Amniotic epithelial cell (primary cell): ENCODE measurements around the gene NELL1.

Source experiments
- DNase-seq: peaks from one replicate; pipeline ENCODE4 v3.0.0-alpha.2; 2010; ENCODE audit warnings: low read depth

NELL1 gene

DNA sequence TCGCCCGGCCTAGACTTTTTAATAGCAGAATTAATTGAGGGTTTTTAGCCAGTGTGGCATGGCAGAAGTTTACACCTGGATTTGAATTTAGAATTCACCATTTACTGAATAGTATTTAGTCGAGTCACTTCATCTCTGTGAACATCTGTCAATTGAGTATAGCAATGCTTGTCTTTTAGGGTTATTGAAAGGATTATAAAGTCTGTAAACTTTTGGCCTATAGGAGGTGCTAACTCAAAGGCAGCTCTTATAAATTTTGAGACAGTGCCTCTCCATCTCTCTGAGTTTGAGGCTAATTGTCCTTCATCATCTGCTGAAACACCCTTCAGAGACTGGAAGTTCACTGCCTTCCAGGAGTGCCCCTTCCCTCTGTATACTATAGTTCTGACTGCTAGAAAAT is 205.0 kb downstream of the NELL1 start:
- DNase-seq: no peak

DNA sequence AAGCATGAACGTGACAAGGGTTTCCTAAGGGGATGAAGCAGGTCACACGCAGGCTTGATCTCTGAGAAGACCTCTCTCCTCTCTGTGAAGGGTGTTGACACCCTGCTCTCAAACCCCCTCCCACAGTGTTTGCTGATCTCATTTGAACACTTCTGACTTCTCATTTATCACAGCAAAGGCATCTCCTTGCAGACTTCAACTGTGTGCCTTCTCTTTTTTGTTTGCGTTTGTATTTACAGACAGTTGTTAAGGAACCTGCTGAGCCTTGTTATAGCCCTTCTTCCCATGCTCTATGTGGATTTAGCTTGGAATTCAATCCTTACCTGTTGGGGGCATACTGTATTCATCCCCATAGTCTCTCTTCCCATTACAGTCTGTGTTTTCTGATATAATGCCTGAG is 206.5 kb downstream of the NELL1 start:
- DNase-seq: no peak

DNA sequence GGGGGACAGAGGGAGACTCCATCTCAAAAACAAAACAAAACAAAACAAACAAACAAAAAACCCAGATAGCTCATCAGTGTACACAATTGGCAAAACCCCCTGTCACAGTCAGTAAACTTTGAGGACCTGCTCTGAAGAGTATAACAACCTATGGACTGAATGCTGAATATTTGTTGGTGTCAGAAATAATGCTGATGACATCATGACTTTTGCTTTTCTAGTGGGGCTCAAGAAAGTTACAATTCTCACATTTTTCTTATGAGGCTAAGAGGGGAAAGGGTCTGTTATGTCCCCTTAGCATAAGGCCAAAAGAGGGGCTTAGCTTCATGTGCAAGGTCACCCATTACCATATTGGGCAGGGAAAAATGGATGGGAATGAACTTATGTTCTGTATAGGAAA is 207.4 kb downstream of the NELL1 start:
- DNase-seq: no peak

DNA sequence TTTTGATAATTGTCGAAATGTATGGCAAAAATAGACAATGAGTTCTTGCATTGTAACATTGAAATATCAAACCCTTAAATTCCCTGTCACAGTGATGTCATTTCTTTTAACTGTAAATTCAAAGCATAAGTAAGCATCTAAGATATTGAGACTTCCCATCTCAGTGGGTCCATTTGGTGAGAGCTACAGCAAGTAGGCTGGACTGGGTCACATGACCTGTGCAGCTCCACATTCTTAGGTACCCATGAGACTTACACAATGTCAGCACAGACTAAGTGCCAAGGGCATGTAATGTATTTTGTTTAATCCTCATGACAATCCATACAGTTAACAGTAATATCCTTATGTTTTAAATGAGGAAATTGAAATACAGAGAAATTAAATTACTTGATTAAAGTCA is 210.7 kb downstream of the NELL1 start:
- DNase-seq: no peak

DNA sequence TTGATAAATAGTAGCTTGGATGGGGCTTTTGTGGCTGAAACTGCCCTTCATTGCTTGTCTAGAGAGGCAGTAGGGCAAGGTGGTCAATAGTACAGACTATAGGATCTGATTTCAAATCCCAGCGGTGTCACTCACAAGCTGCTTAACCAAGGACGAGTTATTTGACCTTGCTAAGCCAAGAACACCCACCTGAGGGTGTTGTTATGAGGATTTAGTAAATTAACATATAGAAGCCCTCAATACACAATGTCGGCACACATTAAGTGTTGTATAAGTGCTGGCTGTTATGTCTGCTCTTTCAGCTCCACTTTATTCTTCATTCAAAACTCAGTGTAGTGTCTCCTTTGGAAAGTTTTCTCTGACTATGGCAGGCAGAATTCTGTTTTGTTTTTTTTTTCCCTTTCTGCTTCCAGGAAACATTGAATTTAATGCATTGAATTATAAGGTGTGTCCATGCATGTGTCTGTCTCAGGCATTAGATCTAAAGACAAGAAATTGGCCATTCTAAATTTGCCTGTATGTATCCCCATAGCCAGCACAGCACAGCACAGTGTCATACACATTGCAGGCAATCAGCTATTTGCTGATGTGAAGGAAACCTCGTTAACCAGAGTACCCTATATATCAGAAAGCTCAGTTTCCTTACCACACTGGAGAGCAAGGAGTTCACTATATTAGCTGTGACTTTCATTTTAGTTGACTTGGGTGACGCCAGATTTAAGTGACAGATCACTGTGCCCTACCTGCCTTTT is 212.1 kb downstream of the NELL1 start:
- no peak for DNase-seq

DNA sequence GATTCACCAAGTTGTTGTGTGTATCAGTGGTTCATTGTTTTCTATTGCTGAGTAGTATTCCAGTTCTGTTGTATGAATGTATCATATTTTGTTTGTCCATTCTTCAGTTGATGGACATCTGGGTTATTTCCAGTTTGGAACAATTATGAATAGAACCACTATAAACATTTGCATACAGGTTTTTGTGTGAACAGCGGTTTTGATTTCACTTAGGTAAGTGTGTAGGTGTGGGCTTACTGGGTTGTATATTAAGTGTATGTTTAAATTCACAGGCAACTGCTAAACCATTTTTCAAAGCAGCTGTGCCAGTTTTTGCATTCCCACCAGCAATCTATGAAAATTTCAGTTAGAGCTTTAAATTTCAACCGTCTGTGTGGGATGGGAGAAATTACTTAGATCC is 217.8 kb downstream of the NELL1 start:
- no peak for DNase-seq

DNA sequence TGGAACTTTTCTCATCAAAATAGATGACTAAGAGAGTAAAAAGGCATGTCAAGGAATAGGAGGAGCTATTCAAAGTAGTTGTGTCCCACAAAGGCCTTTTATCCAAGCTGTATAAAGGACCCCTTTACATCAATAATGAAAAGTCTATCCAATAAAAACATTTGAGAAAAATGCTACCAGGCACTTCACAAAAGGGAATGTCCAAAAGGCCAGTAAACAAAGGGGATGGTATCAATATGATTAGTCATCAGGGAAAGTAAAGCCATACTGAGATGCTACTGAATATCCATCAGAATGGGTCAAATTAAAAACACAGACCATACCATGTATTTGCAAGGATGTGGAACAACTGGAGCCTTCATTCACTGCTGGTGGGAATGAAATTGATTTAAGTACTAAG is 224.9 kb downstream of the NELL1 start:
- DNase-seq: no peak

DNA sequence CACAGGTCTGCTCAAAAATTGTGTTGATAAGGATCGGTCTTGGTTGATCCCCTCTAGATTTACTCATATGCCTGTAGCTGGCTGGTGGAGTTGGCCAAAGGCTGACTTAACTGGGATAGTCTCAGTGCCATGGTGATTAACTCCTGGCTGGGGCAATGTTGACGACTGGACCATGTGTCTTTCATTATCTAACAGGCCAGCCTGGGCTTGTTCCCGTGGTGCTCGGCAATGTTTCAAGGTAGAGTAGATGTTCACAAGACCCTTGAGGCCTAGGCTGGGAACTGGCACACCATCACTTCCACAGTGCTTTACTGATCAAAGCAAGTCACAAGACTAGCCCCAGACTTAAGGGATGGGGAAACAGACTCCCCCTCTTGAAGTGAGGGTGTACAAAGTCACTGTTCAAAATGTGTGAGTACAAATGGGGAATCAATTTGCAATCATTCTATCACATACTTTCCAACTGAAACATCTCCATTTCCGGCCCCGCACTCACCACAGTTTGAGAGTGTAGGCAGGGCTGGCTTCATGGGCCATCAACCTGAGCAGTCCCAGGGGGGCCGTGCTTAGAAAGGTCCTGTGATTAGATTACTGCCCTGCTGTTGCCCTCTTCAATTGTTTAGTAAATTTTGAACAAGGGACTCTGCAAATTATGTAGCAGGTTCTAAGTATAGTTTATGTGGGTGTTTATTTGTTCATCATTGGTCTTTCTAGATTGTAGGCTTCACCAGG is 240.8 kb downstream of the NELL1 start:
- no peak for DNase-seq

DNA sequence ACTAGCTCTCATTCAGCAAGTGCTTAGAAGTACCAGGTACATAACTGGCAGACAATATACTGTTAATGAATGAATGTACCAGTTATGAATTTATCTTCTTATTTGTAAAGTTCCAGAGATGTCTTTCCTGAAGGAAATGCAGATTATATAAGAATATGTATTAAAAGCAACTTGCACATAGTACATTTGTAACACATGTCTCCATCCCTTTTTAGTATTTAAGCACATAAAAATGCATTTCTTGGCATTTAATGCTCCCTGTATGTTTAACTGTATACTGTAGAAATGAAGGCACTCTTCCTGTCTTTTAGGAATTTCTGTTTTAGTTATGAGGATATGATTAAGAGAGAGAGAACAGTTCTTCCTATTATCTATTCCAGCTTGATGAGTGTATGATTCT is 241.3 kb downstream of the NELL1 start:
- no peak for DNase-seq

DNA sequence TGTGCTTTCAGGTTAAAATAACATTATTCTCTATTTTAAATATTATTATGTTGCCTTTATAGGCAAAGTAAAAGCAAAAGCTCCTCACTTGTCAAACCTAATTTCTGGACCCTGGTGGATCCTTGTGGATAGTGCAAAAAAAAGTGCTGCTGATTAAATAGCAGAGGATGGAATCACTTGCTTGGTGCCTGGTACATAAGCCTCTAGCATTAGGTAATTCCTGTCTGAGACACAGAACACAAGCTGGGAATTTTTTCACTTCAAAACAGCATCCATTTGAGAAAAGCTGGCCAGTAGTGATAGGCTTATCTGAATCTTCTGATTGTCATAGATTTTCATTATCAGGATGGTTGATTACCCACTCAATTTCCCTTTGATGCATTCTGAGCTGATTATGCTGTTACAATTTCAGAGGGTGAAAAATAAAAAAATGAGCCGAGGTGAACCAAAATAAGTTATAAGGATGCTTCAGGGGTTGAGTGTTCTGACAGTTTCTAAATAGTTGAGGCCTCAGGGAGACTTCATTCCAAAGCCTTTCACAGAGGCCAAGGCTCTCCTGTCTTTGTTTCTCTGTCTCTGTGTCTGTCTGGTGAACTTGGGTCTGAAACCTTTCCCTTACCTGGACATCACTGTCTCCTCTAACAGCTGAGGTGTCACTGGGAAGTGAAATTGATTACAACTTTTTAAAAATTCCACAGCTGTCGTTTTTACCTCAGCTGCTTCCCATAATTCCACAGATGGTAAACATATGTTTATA is 242.9 kb downstream of the NELL1 start:
- DNase-seq: no peak

DNA sequence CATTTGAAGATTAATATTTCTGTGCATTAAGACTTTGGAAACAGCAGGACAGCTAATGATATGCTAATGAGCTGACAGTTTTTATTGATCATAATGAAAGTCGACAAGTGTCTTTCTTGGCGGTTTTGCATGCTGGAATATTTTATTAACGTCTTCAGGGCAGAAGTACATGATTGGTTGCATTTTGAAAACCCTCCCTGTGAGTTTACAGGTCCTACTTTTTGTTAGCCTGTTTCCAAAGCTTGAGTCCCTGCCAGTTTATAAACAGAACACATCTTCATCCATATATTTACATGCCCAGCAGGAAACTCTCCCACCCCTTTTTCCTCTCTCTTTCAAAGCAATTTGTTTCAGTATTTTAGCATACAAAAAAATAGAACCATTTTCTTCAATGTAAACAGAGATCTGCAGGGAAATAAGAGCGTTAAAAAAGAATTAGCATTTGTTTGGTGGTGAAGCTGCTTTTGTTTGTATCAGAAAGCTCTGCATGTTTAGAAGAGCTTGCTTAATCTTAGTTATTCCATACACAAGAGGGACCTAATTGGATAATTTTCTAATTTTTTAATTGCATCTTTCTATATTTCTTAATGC is 243.6 kb downstream of the NELL1 start:
- DNase-seq: no peak

DNA sequence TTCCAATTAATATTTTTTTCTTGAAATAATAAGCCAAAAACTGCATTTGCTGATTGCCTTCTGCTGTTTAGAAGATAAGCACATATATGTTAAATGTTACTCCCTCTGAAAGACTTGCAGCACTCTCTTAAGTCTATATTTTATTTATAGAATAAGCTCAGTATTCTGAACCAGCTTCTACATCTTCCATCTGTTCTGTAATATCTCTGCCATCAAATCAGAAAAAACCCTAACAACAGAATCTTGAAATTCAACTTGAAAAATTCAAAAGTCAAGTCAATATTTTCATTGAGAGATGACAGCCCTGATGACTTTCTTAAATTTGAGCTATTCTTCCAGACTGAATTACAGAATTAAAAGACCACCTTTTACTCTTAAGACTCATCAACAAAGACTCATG is 247.9 kb downstream of the NELL1 start:
- DNase-seq: no peak

DNA sequence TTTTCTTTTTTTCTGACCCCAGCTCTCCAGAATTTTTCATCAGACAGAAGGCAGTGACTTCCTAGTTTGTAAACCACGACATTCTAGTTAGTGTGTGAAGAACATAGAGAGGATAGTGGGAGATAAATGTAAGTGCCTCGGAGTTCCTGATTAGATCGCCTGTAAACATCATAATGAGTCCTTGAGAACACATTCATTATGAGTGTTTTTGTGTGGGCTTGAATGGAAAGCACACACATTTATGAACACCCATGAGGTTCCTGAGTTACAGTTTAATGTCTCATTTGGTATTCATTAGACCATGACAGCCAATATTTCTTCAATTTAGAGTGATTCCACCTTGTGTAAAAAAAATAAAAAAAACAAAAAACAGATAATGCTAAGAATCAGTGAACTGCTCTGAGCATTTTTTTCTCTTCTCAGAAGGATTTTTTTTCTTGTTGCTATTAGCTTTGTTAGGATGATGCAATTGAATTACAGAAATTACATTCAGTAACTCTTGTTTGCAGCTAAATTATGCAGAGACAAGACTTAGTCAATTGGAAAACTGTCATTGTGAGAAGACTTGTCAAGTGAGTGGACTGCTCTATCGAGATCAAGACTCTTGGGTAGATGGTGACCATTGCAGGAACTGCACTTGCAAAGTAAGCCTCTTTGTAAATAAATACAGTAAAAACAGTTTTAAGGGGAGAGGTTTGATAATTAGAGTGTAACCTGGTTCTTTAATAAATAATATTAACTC is 257.6 kb downstream of the NELL1 start:
- no peak for DNase-seq

DNA sequence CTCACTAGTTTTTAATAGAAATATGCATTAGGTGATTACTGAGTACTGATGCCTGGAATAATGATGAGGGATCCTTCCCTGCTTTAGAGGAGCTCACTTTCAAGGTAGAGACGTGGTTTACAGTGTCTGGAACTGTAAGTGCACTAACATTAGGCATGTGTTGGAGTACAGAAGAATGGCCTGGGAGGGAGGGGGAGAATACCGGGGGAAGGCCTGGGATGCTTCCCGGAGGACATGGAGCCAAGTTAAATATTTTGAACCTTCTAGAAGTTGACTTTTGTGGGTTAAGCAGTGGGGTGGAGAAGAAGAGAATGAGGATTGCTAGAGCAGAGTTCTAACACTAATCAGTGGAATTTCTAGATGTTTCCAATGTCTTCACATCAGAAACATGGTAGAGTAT is 261.6 kb downstream of the NELL1 start:
- no peak for DNase-seq

DNA sequence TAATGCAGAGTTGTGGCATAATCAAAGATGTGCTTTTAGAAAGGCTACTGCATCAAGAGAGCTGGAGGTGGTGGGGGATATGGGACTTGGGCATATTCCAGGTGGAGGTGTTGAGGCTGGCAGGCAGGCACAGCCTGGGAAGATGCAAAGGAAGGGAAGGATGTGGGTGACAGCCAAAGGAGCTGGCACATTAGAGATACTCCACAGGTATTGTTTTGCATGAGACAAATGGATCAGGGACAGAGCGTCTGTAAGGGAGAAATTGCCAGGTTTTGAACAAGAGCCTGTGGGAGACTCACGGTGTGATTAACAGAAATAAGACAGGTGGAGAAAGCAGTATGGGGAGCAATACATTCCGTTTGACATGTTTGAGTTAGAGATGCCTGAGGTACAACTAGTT is 263.7 kb downstream of the NELL1 start:
- no peak for DNase-seq

DNA sequence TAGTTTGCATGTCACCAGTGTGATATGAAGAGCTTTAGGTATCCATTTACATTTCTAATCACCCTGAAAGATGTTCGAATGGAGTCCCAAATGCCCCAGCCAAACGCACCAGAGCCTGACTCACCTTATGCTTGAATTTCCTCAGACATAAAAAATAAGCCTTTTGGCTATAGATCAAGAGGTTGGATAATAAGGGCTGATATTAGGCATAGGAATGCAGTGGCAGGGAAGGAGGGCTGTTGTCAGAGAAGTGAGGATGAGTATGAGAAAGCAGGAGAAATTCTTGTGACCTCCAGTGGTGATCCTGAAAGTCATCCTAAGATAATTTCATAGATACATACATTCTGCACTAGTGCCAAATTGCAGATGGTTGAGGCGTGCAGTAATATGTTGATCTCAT is 264.6 kb downstream of the NELL1 start:
- no peak for DNase-seq

DNA sequence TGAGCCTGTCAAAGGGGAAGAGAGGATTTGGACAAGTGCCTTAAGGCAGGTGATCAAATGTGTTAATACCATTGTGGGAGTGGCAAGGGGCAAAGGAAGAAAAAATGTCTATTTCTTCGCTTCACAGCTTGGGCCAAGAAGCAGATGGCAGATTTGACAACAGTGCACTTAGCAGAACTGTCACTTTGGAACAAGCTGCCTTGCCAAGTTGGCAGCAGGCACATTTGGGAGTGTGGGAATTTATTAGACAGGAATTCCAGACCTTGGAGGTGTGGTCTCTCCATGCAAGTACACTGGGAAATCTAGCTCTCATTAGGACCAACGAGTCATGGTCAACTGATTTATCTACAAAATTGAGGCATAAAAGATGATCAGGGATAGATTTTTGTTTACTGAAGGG is 265.1 kb downstream of the NELL1 start:
- no peak for DNase-seq

DNA sequence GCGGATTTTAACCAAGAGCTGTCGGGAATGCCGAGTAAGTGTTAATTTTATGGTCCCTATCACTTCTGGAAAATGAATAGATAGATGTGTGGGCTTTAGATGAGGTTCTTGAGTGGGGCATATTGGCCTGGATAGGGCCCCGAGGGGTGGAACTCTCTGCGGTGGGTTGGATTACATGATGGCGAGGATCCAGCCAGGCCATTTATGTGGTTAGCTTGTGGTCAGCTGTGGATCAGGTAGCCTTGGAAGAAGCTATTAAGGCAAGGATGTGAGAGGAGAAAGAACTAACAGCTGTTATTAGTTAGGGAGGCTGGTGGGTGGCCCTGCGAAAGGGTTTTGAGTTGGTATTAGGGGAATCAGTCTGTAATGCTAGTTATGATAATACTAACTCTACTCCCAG is 268.4 kb downstream of the NELL1 start:
- DNase-seq: no peak

DNA sequence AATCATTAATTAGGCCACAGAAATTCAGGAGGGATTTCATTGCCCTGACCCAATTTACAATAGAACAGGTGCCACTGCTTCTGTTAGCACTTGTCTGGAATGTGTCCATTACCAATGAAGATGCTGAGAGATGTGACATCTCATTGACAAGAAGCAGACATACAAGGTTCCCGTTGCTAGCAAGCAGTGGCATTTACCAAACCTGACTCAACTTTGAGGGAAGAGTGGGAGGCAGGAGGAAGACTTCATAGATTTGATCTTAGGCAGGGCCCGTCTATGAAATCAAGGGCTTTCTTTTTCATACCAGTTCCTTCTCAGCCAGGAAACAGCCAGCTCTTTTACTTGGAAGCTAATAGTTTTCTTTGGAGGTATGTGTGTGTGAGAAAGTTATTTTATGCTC is 280.2 kb downstream of the NELL1 start:
- no peak for DNase-seq

DNA sequence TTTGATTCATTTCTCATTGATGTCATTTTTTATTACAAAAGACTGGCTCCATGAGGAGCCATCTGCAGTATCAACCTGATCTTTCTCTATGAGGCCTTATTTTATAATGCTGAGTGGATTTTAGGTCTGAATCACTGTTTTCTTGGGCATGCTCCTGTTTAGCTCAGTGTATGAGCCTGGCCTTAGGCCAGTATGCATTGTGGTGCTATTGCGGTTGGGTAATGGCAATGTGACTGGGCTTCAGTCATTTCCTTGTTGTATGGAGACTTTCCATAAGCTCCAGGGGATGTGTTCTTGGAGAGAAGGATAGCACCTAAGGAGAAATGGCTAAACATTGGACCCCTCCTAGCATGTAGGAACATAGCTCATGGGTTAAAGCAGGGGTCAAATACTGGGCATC is 293.2 kb downstream of the NELL1 start:
- no peak for DNase-seq

DNA sequence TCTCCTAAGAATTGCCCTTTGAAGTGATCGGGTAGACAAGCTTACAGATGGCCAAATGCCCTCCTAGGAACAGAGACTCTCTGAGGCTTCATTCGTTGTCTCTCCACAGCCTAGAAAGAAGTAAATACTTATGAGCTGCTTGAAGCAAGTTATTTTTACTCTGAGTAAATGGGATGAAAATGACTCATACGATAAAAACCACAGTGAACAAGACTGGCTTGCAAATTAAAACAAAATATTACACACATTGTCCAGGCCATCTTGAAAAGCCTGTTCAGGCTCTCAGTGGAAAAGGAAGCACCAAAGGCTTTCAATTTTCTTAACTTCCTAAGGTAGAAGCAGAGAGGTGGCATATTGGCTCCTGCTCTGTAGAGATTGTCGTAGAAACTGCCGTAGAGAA is 294.2 kb downstream of the NELL1 start:
- DNase-seq: no peak

DNA sequence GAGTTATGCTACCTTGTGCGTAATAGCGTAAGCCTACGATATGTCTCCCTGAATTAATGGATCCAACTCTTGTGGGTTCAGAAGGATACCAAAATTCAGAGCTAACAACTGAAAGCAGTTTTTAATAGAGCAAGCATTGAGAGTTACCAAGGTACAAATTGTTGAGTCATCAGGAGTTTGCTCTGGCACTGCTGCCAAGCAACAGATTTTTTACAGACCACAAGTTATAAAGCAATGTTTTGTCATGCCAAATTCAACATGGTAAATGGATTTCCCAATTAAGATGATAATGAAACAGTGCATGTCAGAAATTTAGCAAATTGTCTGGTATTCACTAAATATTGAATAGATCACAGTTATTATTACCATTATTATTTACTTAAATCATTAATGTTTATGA is 295.6 kb downstream of the NELL1 start:
- DNase-seq: no peak
